ENCODE measurements around the gene DIPK1C.

Gene DIPK1C

GRCh38 chr18:74478316-74478715 is 21.2 kb upstream of the DIPK1C start:
- no peaks in the 10 kb centered on the region for H3K79me2 ChIP-seq (ENCODE audit: insufficient read depth, low read depth)
- H3K4me1 ChIP-seq (ENCODE audit: low read depth, poor library complexity, severe bottlenecking): no peaks in the 10 kb centered on the region
- H3K4me2 ChIP-seq: no peak overlapping the region
- H2AFZ ChIP-seq (ENCODE audit: low read depth): no peak overlapping the region
- no peaks in the 10 kb centered on the region for H4K20me1 ChIP-seq (ENCODE audit: insufficient read depth)
- no peaks in the 10 kb centered on the region for H3K36me3 ChIP-seq (ENCODE audit: insufficient read depth)
- H3K27ac ChIP-seq: no peak overlapping the region
- no peak overlapping the region for H3K9ac ChIP-seq
- H3K27me3 ChIP-seq (ENCODE audit: insufficient read depth, low read depth): no peaks in the 10 kb centered on the region
- TF ChIP-seq CTCF (conservative IDR thresholded peaks at IDR 0.05; ENCODE audit: low read depth, low read length): no peak
- no peak overlapping the region for H3K4me3 ChIP-seq (IDR thresholded peaks at IDR 0.05; ENCODE audit: insufficient read depth, low read depth, low read length)

- Histone ChIP-seq H3K27ac (no peak overlapping the region), H3K4me1 (ENCODE audit: low read depth, poor library complexity, severe bottlenecking) (no peaks in the 10 kb centered on the region), H3K27me3 (ENCODE audit: insufficient read depth, low read depth) (no peaks in the 10 kb centered on the region), H4K20me1 (ENCODE audit: insufficient read depth) (no peaks in the 10 kb centered on the region), H3K4me2 (no peak overlapping the region), H3K79me2 (ENCODE audit: insufficient read depth, low read depth) (no peaks in the 10 kb centered on the region), H3K4me3 (IDR thresholded peaks at IDR 0.05; ENCODE audit: insufficient read depth, low read depth, low read length) (no peak overlapping the region), H2AFZ (ENCODE audit: low read depth) (no peak overlapping the region), H3K9ac (no peak overlapping the region), H3K36me3 (ENCODE audit: insufficient read depth) (no peaks in the 10 kb centered on the region)
- TF ChIP-seq CTCF (conservative IDR thresholded peaks at IDR 0.05; ENCODE audit: low read depth, low read length): no peak
Measured at GRCh38 chr18:74477771-74478170, 20.7 kb upstream of the DIPK1C start.

DNA sequence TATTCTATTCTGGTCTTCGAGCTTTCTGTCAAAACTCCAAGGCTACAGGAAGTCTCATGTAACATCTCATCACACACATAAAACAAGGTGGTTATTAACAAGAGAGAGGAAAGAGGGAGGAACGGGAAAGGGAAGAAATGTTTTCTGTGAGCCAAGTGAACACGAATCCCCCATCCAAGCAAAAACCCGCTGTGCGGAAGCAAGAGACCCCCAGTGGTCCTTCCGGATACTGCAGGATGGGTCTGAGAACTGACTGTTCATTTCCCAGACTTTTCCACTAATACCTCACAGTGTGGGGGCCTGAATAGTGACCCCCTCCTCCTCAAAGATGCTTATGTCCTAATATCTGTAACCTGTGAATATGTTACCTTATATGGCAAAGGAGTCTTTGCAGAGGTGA is 19.0 kb upstream of the DIPK1C start:
- H2AFZ ChIP-seq (ENCODE audit: low read depth): no peak overlapping the region
- TF ChIP-seq CTCF (conservative IDR thresholded peaks at IDR 0.05; ENCODE audit: low read depth, low read length): peak; percentile 50
- H3K36me3 ChIP-seq (ENCODE audit: insufficient read depth): no peaks in the 10 kb centered on the region
- H3K27ac ChIP-seq: no peak overlapping the region
- H3K4me3 ChIP-seq (IDR thresholded peaks at IDR 0.05; ENCODE audit: insufficient read depth, low read depth, low read length): no peak overlapping the region
- H4K20me1 ChIP-seq (ENCODE audit: insufficient read depth): no peaks in the 10 kb centered on the region
- no peak overlapping the region for H3K9ac ChIP-seq
- no peaks in the 10 kb centered on the region for H3K27me3 ChIP-seq (ENCODE audit: insufficient read depth, low read depth)
- no peak overlapping the region for H3K4me2 ChIP-seq
- H3K4me1 ChIP-seq (ENCODE audit: low read depth, poor library complexity, severe bottlenecking): no peaks in the 10 kb centered on the region
- no peaks in the 10 kb centered on the region for H3K79me2 ChIP-seq (ENCODE audit: insufficient read depth, low read depth)

DNA sequence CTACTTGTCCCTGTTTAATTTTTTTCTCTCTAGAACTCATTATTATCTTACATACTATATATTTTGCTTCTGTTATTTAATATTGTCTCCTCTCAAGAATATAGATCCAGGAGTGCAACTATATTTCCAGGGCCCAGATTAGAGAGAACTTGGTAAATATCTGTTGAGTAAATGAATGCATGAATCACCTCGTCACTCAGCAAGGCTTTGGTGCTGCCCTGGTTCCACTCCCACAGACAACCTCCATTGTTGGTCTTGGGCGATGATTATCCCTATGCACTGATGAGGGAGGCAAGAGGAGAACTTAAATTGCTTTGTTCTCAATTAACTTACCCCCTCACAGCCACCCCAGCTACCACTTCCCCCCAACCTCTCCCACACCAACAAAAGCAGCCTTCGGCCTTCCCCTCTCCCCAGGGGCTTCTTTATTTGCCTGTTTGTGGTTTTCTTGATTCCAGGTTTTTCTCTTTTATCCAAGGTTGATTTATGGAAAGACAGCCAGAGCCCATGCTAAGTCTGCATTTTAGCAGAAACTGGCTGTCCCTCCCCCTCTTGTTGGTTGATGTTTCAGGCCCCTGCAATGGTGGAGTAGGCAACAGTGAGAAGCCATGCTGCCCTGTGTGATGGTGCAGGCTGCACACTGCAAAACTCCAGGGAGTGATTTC is 17.0 kb upstream of the DIPK1C start:
- Histone ChIP-seq H3K4me1 (ENCODE audit: low read depth, poor library complexity, severe bottlenecking) (no peaks in the 10 kb centered on the region), H3K79me2 (ENCODE audit: insufficient read depth, low read depth) (no peaks in the 10 kb centered on the region), H3K36me3 (ENCODE audit: insufficient read depth) (no peaks in the 10 kb centered on the region), H3K4me3 (IDR thresholded peaks at IDR 0.05; ENCODE audit: insufficient read depth, low read depth, low read length) (no peak overlapping the region), H3K27me3 (ENCODE audit: insufficient read depth, low read depth) (no peaks in the 10 kb centered on the region), H3K9ac (no peak overlapping the region), H4K20me1 (ENCODE audit: insufficient read depth) (no peaks in the 10 kb centered on the region), H3K4me2 (no peak overlapping the region), H3K27ac (no peak overlapping the region), H2AFZ (ENCODE audit: low read depth) (no peak overlapping the region)
- no peak for TF ChIP-seq CTCF (conservative IDR thresholded peaks at IDR 0.05; ENCODE audit: low read depth, low read length)
